Ectodermal cell (in vitro differentiated cells): ENCODE results near the gene TMEM86B.

Experiments
- H3K27ac ChIP-seq: 2 replicates; pipeline ENCODE4 v1.7.0; 2013; ENCODE audit warnings: mild to moderate bottlenecking, low read depth, low read length; ENCODE audit not compliant: insufficient read depth, poor library complexity, severe bottlenecking
- H3K27me3 ChIP-seq: 2 replicates; pipeline ENCODE4 v1.7.0; 2013; ENCODE audit warnings: mild to moderate bottlenecking, low read length; ENCODE audit not compliant: insufficient read depth, control insufficient read depth, poor library complexity, severe bottlenecking
- H3K36me3 ChIP-seq: one replicate; pipeline ENCODE4 v1.7.0; 2013; ENCODE audit warnings: low read length; ENCODE audit not compliant: control insufficient read depth, insufficient read depth
- H3K4me1 ChIP-seq: one replicate; pipeline ENCODE4 v1.7.0; 2013; ENCODE audit warnings: low read length; ENCODE audit not compliant: control insufficient read depth, insufficient read depth
- H3K4me3 ChIP-seq: 2 replicates; pipeline ENCODE4 v1.7.0; 2013; ENCODE audit warnings: low read depth, low read length, control low read depth; ENCODE audit not compliant: insufficient read depth
- H3K9me3 ChIP-seq: 2 replicates; pipeline ENCODE4 v1.7.0; 2013; ENCODE audit warnings: mild to moderate bottlenecking, low read length, moderate library complexity; ENCODE audit not compliant: control insufficient read depth
- WGBS, 2 experiments: methylation state at CpG; one replicate each; pipeline ENCODE4 v1.1.7; 2013; ENCODE audit warnings: missing lambda C conversion rate in 2 of 2; 5-methylcytosine and 5-hydroxymethylcytosine counted together

TMEM86B gene

GRCh38 chr19:55249841-55250240 lies 21.3 kb upstream of the TMEM86B start:
- H3K4me3 ChIP-seq = no peak overlapping the region
- no peaks in the 10 kb centered on the region for H3K27me3 ChIP-seq
- H3K36me3 ChIP-seq = peaks cover 11% of the 10 kb centered on the region
- WGBS, 2 experiments = 96 to 97% methylated on average over 11 of the region's 11 CpGs
- no peaks in the 10 kb centered on the region for H3K4me1 ChIP-seq
- H3K9me3 ChIP-seq = no peaks in the 10 kb centered on the region
- no peak overlapping the region for H3K27ac ChIP-seq

- H3K27ac ChIP-seq = no peak overlapping the region
- no peak overlapping the region for H3K4me3 ChIP-seq
- peaks cover 17% of the 10 kb centered on the region for H3K36me3 ChIP-seq
- no peaks in the 10 kb centered on the region for H3K9me3 ChIP-seq
- H3K4me1 ChIP-seq = no peaks in the 10 kb centered on the region
- H3K27me3 ChIP-seq = no peaks in the 10 kb centered on the region
- 93 to 94% methylated on average over 9 of the region's 9 CpGs for WGBS, 2 experiments
Measured at GRCh38 chr19:55248704-55249103, 20.1 kb upstream of the TMEM86B start.

- 92 to 93% methylated on average over 10 of the region's 10 CpGs for WGBS, 2 experiments
- Histone ChIP-seq H3K36me3 (peaks cover 19% of the 10 kb centered on the region), H3K4me1 (no peaks in the 10 kb centered on the region), H3K27me3 (no peaks in the 10 kb centered on the region), H3K4me3 (no peak overlapping the region), H3K9me3 (no peaks in the 10 kb centered on the region), H3K27ac (no peak overlapping the region)
Measured at GRCh38 chr19:55248166-55248675, 19.7 kb upstream of the TMEM86B start.

GRCh38 chr19:55247621-55248099 lies 19.1 kb upstream of the TMEM86B start:
- H3K9me3 ChIP-seq = no peaks in the 10 kb centered on the region
- peaks cover 20% of the 10 kb centered on the region for H3K36me3 ChIP-seq
- no peak overlapping the region for H3K27ac ChIP-seq
- WGBS, 2 experiments = 86% methylated on average over 9 to 10 of the region's 10 CpGs
- no peak overlapping the region for H3K4me3 ChIP-seq
- no peaks in the 10 kb centered on the region for H3K4me1 ChIP-seq
- no peaks in the 10 kb centered on the region for H3K27me3 ChIP-seq

GRCh38 chr19:55246462-55247451 lies 18.2 kb upstream of the TMEM86B start:
- H3K36me3 ChIP-seq = peaks cover 27% of the 10 kb centered on the region
- H3K27me3 ChIP-seq = no peaks in the 10 kb centered on the region
- 92 to 94% methylated on average over 40 of the region's 40 CpGs for WGBS, 2 experiments
- H3K4me3 ChIP-seq = no peak overlapping the region
- no peaks in the 10 kb centered on the region for H3K4me1 ChIP-seq
- no peak overlapping the region for H3K27ac ChIP-seq
- H3K9me3 ChIP-seq = no peaks in the 10 kb centered on the region

GRCh38 chr19:55245236-55245904 lies 16.8 kb upstream of the TMEM86B start:
- Histone ChIP-seq H3K36me3 (peaks cover 33% of the 10 kb centered on the region), H3K9me3 (no peaks in the 10 kb centered on the region), H3K4me3 (no peak overlapping the region), H3K27ac (no peak overlapping the region), H3K27me3 (no peaks in the 10 kb centered on the region), H3K4me1 (no peaks in the 10 kb centered on the region)
- WGBS, 2 experiments = 95% methylated on average over 23 of the region's 23 CpGs

- H3K36me3 ChIP-seq = peaks cover 44% of the 10 kb centered on the region
- WGBS, 2 experiments = 94 to 96% methylated on average over 12 of the region's 12 CpGs
Measured at GRCh38 chr19:55244004-55244680, 15.6 kb upstream of the TMEM86B start.

GRCh38 chr19:55242517-55242916 lies 14.0 kb upstream of the TMEM86B start:
- Histone ChIP-seq H3K27me3 (no peaks in the 10 kb centered on the region), H3K9me3 (no peaks in the 10 kb centered on the region), H3K4me1 (no peaks in the 10 kb centered on the region), H3K4me3 (no peak overlapping the region), H3K27ac (no peak overlapping the region), H3K36me3 (peaks cover 51% of the 10 kb centered on the region)
- WGBS, 2 experiments = 88 to 94% methylated on average over 7 of the region's 7 CpGs

More at GRCh38 chr19:55244004-55244680, 15.6 kb upstream of the TMEM86B start:
- Histone ChIP-seq H3K4me3 (no peak overlapping the region), H3K9me3 (no peaks in the 10 kb centered on the region), H3K27me3 (no peaks in the 10 kb centered on the region), H3K27ac (no peak overlapping the region), H3K4me1 (no peaks in the 10 kb centered on the region)

- H3K4me1 ChIP-seq = no peaks in the 10 kb centered on the region
- no peaks in the 10 kb centered on the region for H3K9me3 ChIP-seq
- 95% methylated on average over 16 of the region's 16 CpGs for WGBS, 2 experiments
- H3K27me3 ChIP-seq = no peaks in the 10 kb centered on the region
- no peak overlapping the region for H3K27ac ChIP-seq
- peaks cover 54% of the 10 kb centered on the region for H3K36me3 ChIP-seq
- H3K4me3 ChIP-seq = no peak overlapping the region
Measured at GRCh38 chr19:55241935-55242464, 13.4 kb upstream of the TMEM86B start.
